Loucy (cell line): ENCODE results near the gene FHOD1.

ENCODE experiments used
- CTCF ChIP-seq: fragments of 200-600 bp; sonication (generic); conservative IDR thresholded peaks from 2 replicates; pipeline ENCODE4 v1.5.1; 2014; ENCODE audit warnings: mild to moderate bottlenecking, antibody characterized with exemption, low read length
- EZH2phosphoT487 ChIP-seq: fragments of 200-600 bp; IDR thresholded peaks from 2 replicates; pipeline ENCODE4 v1.6.1; 2018; ENCODE audit warnings: antibody characterized with exemption, mild to moderate bottlenecking, moderate library complexity, borderline replicate concordance

- TF ChIP-seq CTCF: no peak
- TF ChIP-seq EZH2phosphoT487: no peak
Measured at GRCh38 chr16:67193536-67193935, 53.7 kb downstream of the FHOD1 start.
